Subcutaneous adipose tissue (tissue), 4 donors: Measurements from ENCODE around the gene TAF1A. TPM values are rescaled to one million over a fixed set of nuclear protein-coding genes. Genes with fewer than 3 reads are reported as not detected.

ENCODE experiments used
- CTCF ChIP-seq: fragments of 450-650 bp; IDR thresholded peaks from one replicate; pipeline ENCODE4 v1.5.1; 2016; ENCODE audit warnings: low read depth, mild to moderate bottlenecking, control low read depth, antibody characterized with exemption, moderate library complexity
- total RNA-seq, 4 donors: library from RNA; depleted of rRNA; stranded (reverse); fragments of >200 nt; gene quantifications; one replicate each; pipeline ENCODE4 v1.1.0, GENCODE V29; 2016

Gene TAF1A
- total RNA-seq, 4 donors from 2014 or later, result 5.1 to 8.9 (median 7.3) TPM

- TF ChIP-seq CTCF, result no peak
Measured at GRCh38 chr1:222570837-222571236, 18.9 kb downstream of the TAF1A start.

- TF ChIP-seq CTCF, result no peak
Measured at GRCh38 chr1:222561656-222562055, 28.1 kb downstream of the TAF1A start.

GRCh38 chr1:222557574-222557973 lies 32.2 kb downstream of the TAF1A start:
- no peak for TF ChIP-seq CTCF

GRCh38 chr1:222557148-222557547 lies 32.6 kb downstream of the TAF1A start:
- TF ChIP-seq CTCF, result no peak

- no peak for TF ChIP-seq CTCF
Measured at GRCh38 chr1:222555992-222556615, 33.6 kb downstream of the TAF1A start.

- TF ChIP-seq CTCF, result no peak
Measured at GRCh38 chr1:222554177-222554576, 35.6 kb downstream of the TAF1A start.

GRCh38 chr1:222552882-222553281 lies 36.9 kb downstream of the TAF1A start:
- no peak for TF ChIP-seq CTCF
